SU-DHL-6 (cell line): ENCODE results near the gene PTPRG.

ENCODE experiments used
- H2AFZ ChIP-seq: fragments of 200-600 bp; sonication (generic); 2 replicates; pipeline ENCODE4 v1.6.1; 2014; ENCODE audit warnings: low read depth, mild to moderate bottlenecking, moderate library complexity, mixed read lengths, antibody characterized with exemption, low read length; ENCODE audit not compliant: severe bottlenecking
- H3F3A ChIP-seq: fragments of 200-600 bp; shearing (Covaris generic); 2 replicates; pipeline ENCODE4 v1.6.0; 2016; ENCODE audit warnings: antibody characterized with exemption, mild to moderate bottlenecking; ENCODE audit not compliant: insufficient read depth
- H3K27ac ChIP-seq: fragments of 200-600 bp; sonication (generic); 2 replicates; pipeline ENCODE4 v1.5.1; 2016; ENCODE audit warnings: low read depth, mild to moderate bottlenecking, low read length, moderate library complexity, mixed read lengths
- H3K27me3 ChIP-seq: fragments of 200-600 bp; sonication (generic), shearing (Covaris generic); 2 replicates; pipeline ENCODE4 v1.6.0; 2014; ENCODE audit warnings: mild to moderate bottlenecking, low read length
- H3K36me3 ChIP-seq: fragments of 200-600 bp; sonication (generic); 2 replicates; pipeline ENCODE4 v1.6.1; 2014; ENCODE audit warnings: mild to moderate bottlenecking, low read length, mixed read lengths
- H3K4me2 ChIP-seq: fragments of 300-600, 200-600 bp; shearing (Covaris generic), sonication (generic); 2 replicates; pipeline ENCODE4 v1.6.0; 2014; ENCODE audit warnings: low read length, low read depth, mild to moderate bottlenecking; ENCODE audit not compliant: poor library complexity, severe bottlenecking
- H3K4me3 ChIP-seq: fragments of 200-600 bp; sonication (generic); 2 replicates; pipeline ENCODE4 v1.5.1; 2014; ENCODE audit warnings: antibody characterized with exemption, low read length, mild to moderate bottlenecking, mixed read lengths; ENCODE audit not compliant: insufficient read depth, poor library complexity, severe bottlenecking
- H3K79me2 ChIP-seq: fragments of 200-600 bp; sonication (generic); 2 replicates; pipeline ENCODE4 v1.6.1; 2014; ENCODE audit warnings: mild to moderate bottlenecking, low read length, moderate library complexity; ENCODE audit not compliant: insufficient read depth
- H3K9ac ChIP-seq: fragments of 200-600 bp; sonication (generic); 2 replicates; pipeline ENCODE4 v1.7.0; 2014; ENCODE audit warnings: mild to moderate bottlenecking, low read length
- H3K9me2 ChIP-seq: fragments of 200-600 bp; sonication (generic); replicated peaks from 2 replicates; pipeline ENCODE4 v1.6.1; 2014; ENCODE audit warnings: low read length; ENCODE audit not compliant: insufficient read depth
- H3K9me3 ChIP-seq: fragments of 200-600 bp; sonication (generic); 2 replicates; pipeline ENCODE4 v1.6.1; 2014; ENCODE audit warnings: low read length, mixed read lengths; ENCODE audit not compliant: insufficient read depth
- H4K20me1 ChIP-seq: fragments of 200-600 bp; sonication (generic); 2 replicates; pipeline ENCODE4 v1.6.1; 2014; ENCODE audit warnings: low read depth, mild to moderate bottlenecking, antibody characterized with exemption, low read length, moderate library complexity, mixed read lengths
- CTCF ChIP-seq: fragments of 200-600 bp; sonication (generic); IDR thresholded peaks from one replicate; pipeline ENCODE4 v1.5.1; 2017; ENCODE audit warnings: antibody characterized with exemption, mild to moderate bottlenecking, low read length, moderate library complexity; ENCODE audit not compliant: insufficient read depth, poor library complexity, severe bottlenecking
- EZH2phosphoT487 ChIP-seq: fragments of 200-600 bp; sonication (generic), shearing (Covaris generic); conservative IDR thresholded peaks from 2 replicates; pipeline ENCODE4 v1.6.1; 2018; ENCODE audit warnings: mild to moderate bottlenecking, antibody characterized with exemption, low read length, moderate library complexity, mixed read lengths

Gene PTPRG

DNA sequence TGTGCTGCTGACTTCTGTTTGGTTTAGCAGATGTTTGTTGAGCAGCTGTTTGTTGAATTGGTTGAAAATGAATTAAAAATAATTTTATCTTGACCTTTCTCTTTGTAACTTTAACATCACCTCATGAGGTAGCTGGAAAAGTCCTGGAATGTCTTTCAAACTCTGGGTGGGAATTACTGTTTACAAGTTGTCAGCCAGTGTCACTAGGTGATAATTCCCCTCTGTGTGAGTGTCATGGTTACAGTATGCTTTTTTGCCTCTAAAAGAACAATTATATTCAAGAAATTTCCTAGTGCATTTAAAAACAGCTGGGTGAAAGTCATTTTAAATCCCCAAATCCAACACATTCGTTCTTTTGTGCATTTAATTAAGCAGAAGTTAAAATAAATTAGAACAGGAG, 113.2 kb downstream of the PTPRG start:
- Histone ChIP-seq H3K9me3 (no peaks in the 10 kb centered on the region), H3K9me2 (no peaks in the 10 kb centered on the region), H3K79me2 (no peaks in the 10 kb centered on the region), H3K36me3 (no peaks in the 10 kb centered on the region), H3K27ac (no peak overlapping the region), H4K20me1 (no peaks in the 10 kb centered on the region), H3K4me3 (no peak overlapping the region), H3F3A (no peaks in the 10 kb centered on the region), H2AFZ (no peak overlapping the region), H3K9ac (no peak overlapping the region), H3K27me3 (no peaks in the 10 kb centered on the region), H3K4me2 (no peak overlapping the region)
- no peak for TF ChIP-seq EZH2phosphoT487
- no peak for TF ChIP-seq CTCF

DNA sequence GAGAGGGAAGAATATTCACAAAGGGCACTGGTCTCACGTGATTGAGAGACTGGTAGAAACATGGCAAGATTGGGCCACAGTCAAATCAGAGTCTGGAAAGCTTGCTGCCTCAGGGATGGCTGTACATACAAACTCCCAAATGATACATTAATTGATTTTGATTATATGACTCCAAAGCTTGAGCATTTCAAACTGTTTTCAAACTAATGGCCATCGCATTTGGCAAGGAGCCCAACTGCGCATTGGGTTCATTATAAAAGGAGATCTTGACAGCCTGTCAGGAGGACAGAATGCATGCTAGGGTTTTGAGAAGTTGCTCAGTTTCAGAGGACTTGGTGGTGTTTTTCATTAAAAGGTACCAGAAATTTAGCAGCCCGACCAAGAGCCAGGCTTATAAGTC, 117.7 kb downstream of the PTPRG start:
- Histone ChIP-seq H2AFZ (no peak overlapping the region), H3F3A (no peaks in the 10 kb centered on the region), H3K36me3 (no peaks in the 10 kb centered on the region), H3K9ac (no peak overlapping the region), H3K27me3 (no peaks in the 10 kb centered on the region), H3K9me3 (no peaks in the 10 kb centered on the region), H4K20me1 (no peaks in the 10 kb centered on the region), H3K79me2 (no peaks in the 10 kb centered on the region), H3K27ac (no peak overlapping the region), H3K4me2 (no peak overlapping the region), H3K4me3 (no peak overlapping the region), H3K9me2 (no peaks in the 10 kb centered on the region)
- TF ChIP-seq CTCF (no peak), EZH2phosphoT487 (no peak)

DNA sequence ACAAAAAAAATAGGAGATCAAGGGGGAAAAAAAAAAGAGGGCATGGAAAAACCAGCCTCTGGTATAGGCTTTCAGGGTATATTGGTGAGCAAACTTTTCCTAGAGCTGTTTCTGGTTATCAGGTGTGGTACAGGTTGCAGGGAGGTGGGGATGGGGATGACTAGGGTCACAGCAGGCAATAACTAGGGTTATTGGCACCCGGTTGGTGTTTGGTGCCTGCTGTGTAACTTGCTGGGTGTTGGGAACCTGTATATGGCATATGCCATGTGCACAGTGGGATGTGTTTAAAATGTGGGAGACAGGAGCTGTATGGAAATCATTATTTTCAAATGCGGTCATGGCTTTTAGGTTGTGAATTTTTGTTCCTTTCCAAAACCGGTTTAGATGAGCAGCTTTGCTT, 119.2 kb downstream of the PTPRG start:
- H3K79me2 ChIP-seq: no peaks in the 10 kb centered on the region
- H3K27ac ChIP-seq: no peak overlapping the region
- no peaks in the 10 kb centered on the region for H3K36me3 ChIP-seq
- no peaks in the 10 kb centered on the region for H3F3A ChIP-seq
- no peak overlapping the region for H3K4me3 ChIP-seq
- no peak overlapping the region for H3K9ac ChIP-seq
- no peak for TF ChIP-seq EZH2phosphoT487
- no peaks in the 10 kb centered on the region for H4K20me1 ChIP-seq
- H3K9me3 ChIP-seq: no peaks in the 10 kb centered on the region
- no peaks in the 10 kb centered on the region for H3K27me3 ChIP-seq
- H3K4me2 ChIP-seq: no peak overlapping the region
- H2AFZ ChIP-seq: no peak overlapping the region
- H3K9me2 ChIP-seq: no peaks in the 10 kb centered on the region

DNA sequence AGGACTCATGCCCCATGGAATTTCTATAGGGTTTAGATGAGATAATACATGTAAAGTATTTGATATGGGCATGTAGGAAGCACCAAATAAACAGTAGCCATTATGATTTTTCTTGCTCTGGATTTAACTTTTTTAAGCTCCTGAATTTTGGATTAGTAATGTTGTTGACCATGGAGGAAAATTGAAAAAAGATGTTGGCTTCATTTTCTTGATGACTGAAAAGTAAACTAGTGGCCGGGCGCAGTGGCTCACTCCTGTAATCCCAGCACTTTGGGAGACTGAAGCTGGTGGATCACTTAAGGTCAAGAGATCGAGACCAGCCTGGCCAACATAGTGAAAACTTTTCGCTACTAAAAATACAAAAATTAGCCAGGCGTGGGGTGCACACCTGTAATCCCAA, 120.3 kb downstream of the PTPRG start:
- Histone ChIP-seq H3K27me3 (no peaks in the 10 kb centered on the region), H3K4me2 (no peak overlapping the region), H2AFZ (no peak overlapping the region), H4K20me1 (no peaks in the 10 kb centered on the region), H3K9me2 (no peaks in the 10 kb centered on the region), H3K4me3 (no peak overlapping the region), H3K79me2 (no peaks in the 10 kb centered on the region), H3K36me3 (no peaks in the 10 kb centered on the region), H3F3A (no peaks in the 10 kb centered on the region), H3K9ac (no peak overlapping the region), H3K27ac (no peak overlapping the region), H3K9me3 (no peaks in the 10 kb centered on the region)
- no peak for TF ChIP-seq EZH2phosphoT487
- TF ChIP-seq CTCF: no peak
